K562 (cell line): ENCODE measurements around the gene A1BG. TPM values are rescaled to one million over a fixed set of nuclear protein-coding genes. Genes with fewer than 3 reads are reported as not detected.

Experiments
- ATAC-seq: fragments of 200-7000 bp; cut with Tn5 transposase; 3 replicates; pipeline ENCODE4 v1.9.1; 2020; ENCODE audit warnings: moderate library complexity
- BruUV-seq: library from RNA; stranded (reverse); fragments of 400-500 nt; replicated peaks from 2 replicates; lab custom pipeline; 2021; lab: Mats Ljungman, UMichigan
- CTCF ChIA-PET: fragments of 300-600 bp; formaldehyde crosslinking; extraction: SDS; loops from one replicate; lab custom pipeline; 2021; ENCODE audit warnings: low intra/inter-chr PET ratio; lab: Yijun Ruan, JAX
- POLR2A ChIA-PET: fragments of 300-600, 350-650 bp; sonication (Branson Sonifier 250); formaldehyde crosslinking; extraction: SDS; loops from one replicate; lab custom pipeline; 2021; ENCODE audit warnings: antibody characterized with exemption, inconsistent platforms; lab: Yijun Ruan, JAX
- DNase-seq, 4 experiments: peaks; one replicate each; pipeline versions ENCODE4 v3.0.0 to v3.0.0-alpha.2; 2011 to 2018; ENCODE audit warnings: low spot score in 3 of 4, mixed read lengths in 3 of 4; ENCODE audit errors: extremely low read depth in 1 of 4
- FAIRE-seq: peaks from 2 replicates; lab custom pipeline; 2011; peaks lifted over from hg19 to GRCh38; lab: Jason Lieb, UNC
- H2AFZ ChIP-seq: 2 replicates; pipeline ENCODE4 v1.6.0; 2011; ENCODE audit warnings: low read depth, low read length, control low read depth, inconsistent platforms
- H3K27ac ChIP-seq: fragments of 200-600 bp; 3 replicates; pipeline ENCODE4 v1.8.0; 2011; ENCODE audit warnings: low read depth, mild to moderate bottlenecking, control low read depth, inconsistent platforms, low read length, moderate library complexity, mixed read lengths; ENCODE audit errors: extremely low read depth
- H3K27me3 ChIP-seq, 2 experiments: fragments of 300-600 bp in 1 of 2; 2 replicates in 1 of 2; 3 replicates in 1 of 2; pipeline versions ENCODE4 v1.6.0 to v1.8.0; 2011; ENCODE audit warnings: inconsistent platforms in 2 of 2, low read length in 2 of 2, mild to moderate bottlenecking in 1 of 2, mixed read lengths in 1 of 2, moderate library complexity in 1 of 2; ENCODE audit not compliant: control insufficient read depth in 2 of 2, insufficient read depth in 2 of 2
- H3K36me3 ChIP-seq: fragments of 300-600 bp; 3 replicates; pipeline ENCODE4 v1.8.0; 2011; ENCODE audit warnings: mild to moderate bottlenecking, low read length, inconsistent platforms; ENCODE audit not compliant: control insufficient read depth, insufficient read depth
- H3K4me1 ChIP-seq, 2 experiments: fragments of 200-600 bp in 1 of 2; replicated peaks in 1 of 2; 2 replicates in 1 of 2; 3 replicates in 1 of 2; pipeline versions ENCODE4 v1.5.1 to v1.8.0; 2011; ENCODE audit warnings: inconsistent platforms in 2 of 2, low read length in 2 of 2, mild to moderate bottlenecking in 1 of 2, mixed read lengths in 1 of 2, moderate library complexity in 1 of 2; ENCODE audit not compliant: control insufficient read depth in 2 of 2, insufficient read depth in 2 of 2
- H3K4me2 ChIP-seq: 2 replicates; pipeline ENCODE4 v1.6.1; 2011; ENCODE audit warnings: low read length, control low read depth, inconsistent platforms, mixed read lengths; ENCODE audit not compliant: insufficient read depth
- H3K4me3 ChIP-seq: fragments of 200-600 bp; sonication (generic), shearing (Covaris generic); 2 replicates; pipeline ENCODE4 v1.5.1; 2016; ENCODE audit warnings: control low read depth, inconsistent platforms
- H3K79me2 ChIP-seq: fragments of 200-600 bp; 3 replicates; pipeline ENCODE4 v1.8.0; 2011; ENCODE audit warnings: low read length, inconsistent platforms; ENCODE audit not compliant: control insufficient read depth, insufficient read depth
- H3K9ac ChIP-seq, 2 experiments: 2 replicates each; pipeline versions ENCODE4 v1.6.0 to v1.6.1; 2011; ENCODE audit warnings: low read depth in 2 of 2, low read length in 2 of 2, control low read depth in 1 of 2, inconsistent platforms in 1 of 2, mild to moderate bottlenecking in 1 of 2, mixed read lengths in 1 of 2; ENCODE audit not compliant: insufficient read depth in 1 of 2
- H3K9me1 ChIP-seq: one replicate; pipeline ENCODE4 v1.6.0; 2011; ENCODE audit warnings: inconsistent platforms, mild to moderate bottlenecking, low read length, moderate library complexity; ENCODE audit not compliant: control insufficient read depth, insufficient read depth
- H3K9me3 ChIP-seq: replicated peaks from 2 replicates; pipeline ENCODE4 v1.5.1; 2011; ENCODE audit warnings: low read depth, low read length, inconsistent platforms; ENCODE audit not compliant: control insufficient read depth, insufficient read depth
- H4K20me1 ChIP-seq: replicated peaks from 2 replicates; pipeline ENCODE4 v1.6.1; 2011; ENCODE audit warnings: low read length, inconsistent platforms, mixed read lengths; ENCODE audit not compliant: control insufficient read depth, insufficient read depth
- HBP1 ChIP-seq: fragments of 450-650 bp; formaldehyde crosslinking; IDR thresholded peaks from 2 replicates; pipeline ENCODE4 v1.4.0; 2022; ENCODE audit warnings: missing genetic modification characterization
- POLR2G ChIP-seq: fragments of 200-400 bp; formaldehyde crosslinking; IDR thresholded peaks from 2 replicates; pipeline ENCODE4 v1.6.1; 2017; ENCODE audit warnings: low read depth, mild to moderate bottlenecking, antibody characterized with exemption, low read length, moderate library complexity
- TBL1XR1 ChIP-seq, 2 experiments: IDR thresholded peaks; 2 replicates each; pipeline ENCODE4 v1.6.1; 2012; ENCODE audit warnings: improper control_type of control experiment in 2 of 2, low read length in 2 of 2, mild to moderate bottlenecking in 1 of 2
- WGBS: fragments of 100-300 bp; shearing (Covaris generic); methylation state at CpG from one replicate; pipeline ENCODE4 v1.1.6; 2016; ENCODE audit warnings: low coverage, mixed read lengths; ENCODE audit not compliant: insufficient coverage; ENCODE audit errors: missing lambda C conversion rate; 5-methylcytosine and 5-hydroxymethylcytosine counted together
- in situ Hi-C: fragments of 300-500 bp; cut with MboI; formaldehyde crosslinking; loops from 4 replicates; pipeline ENCODE4 v1.15.0; 2018; ENCODE audit warnings: inconsistent platforms, mixed read lengths
- intact Hi-C: fragments of 100-400 bp; cut with micrococcal nuclease; formaldehyde crosslinking; loops from 2 replicates; pipeline ENCODE4 v1.14.2; 2022
- polyA plus RNA-seq, 8 experiments: library from polyadenylated mRNA; depleted of rRNA in 4 of 8; stranded (reverse) in 5 of 8; unstranded in 3 of 8; fragments of >200 nt; fragmentation: Nextera tagmentation in 2 of 8; fragmentation: Illumina TruSeq in 1 of 8; extraction: Ambion mirVana in 2 of 8; extraction: Trizol in 1 of 8; gene quantifications; 2 replicates each; pipeline versions ENCODE4 v1.2.1 to v1.2.3, GENCODE V29; 2011 to 2014; ENCODE audit warnings: inconsistent platforms in 1 of 8, missing spikeins in 1 of 8
- total RNA-seq, 7 experiments: library from RNA; depleted of rRNA in 6 of 7; stranded (reverse); fragments of >200 nt in 6 of 7; fragmentation: Illumina TruSeq in 2 of 7; extraction: Trizol in 2 of 7; gene quantifications; 2 replicates each; pipeline versions ENCODE4 v1.2.1 to v1.2.3, GENCODE V29; 2011 to 2021; ENCODE audit warnings: low replicate concordance in 1 of 7

The A1BG gene
- total and polyA plus RNA-seq, 9 of the 15 experiments (the other 6 are each of a cell fraction or from before 2014, with no cell fraction given) = 0.10 to 19.8 (median 2.6) TPM

DNA sequence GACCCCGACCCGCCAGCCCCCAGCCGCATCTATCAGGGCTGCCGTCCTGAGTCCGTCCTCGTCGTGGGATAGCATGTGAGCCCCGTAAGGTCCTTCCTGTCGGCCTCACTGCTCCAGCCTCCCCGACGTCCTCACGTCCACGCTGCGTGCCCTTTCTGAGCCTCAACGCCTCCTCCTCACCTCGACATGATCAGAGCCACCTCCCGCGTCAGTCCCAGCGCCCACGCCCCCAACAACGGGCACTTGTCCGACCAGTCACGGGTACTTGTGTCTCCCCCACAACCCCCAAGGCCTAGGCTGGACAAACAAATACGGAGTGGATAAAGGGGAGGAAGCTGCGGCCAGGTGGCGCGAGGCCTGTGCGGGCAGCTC, 8.6 kb upstream of the A1BG start (continued):
- no peak for TF ChIP-seq TBL1XR1 (IDR thresholded peaks at IDR 0.05; ENCODE audit: low read length in 2 of 2)
- TF ChIP-seq, all 486 proteins: peak for 45

- H3K4me1 ChIP-seq = peaks cover 7 to 39% of the 10 kb centered on the region in 2 experiments; a peak in 3 of 5 replicates
- no peak overlapping the region for H3K27ac ChIP-seq
- in situ Hi-C loops = no loop called here
- TF ChIP-seq HBP1 (CRISPR knock-in tag) (no peak), POLR2G (peak; percentile 56)
- TF ChIP-seq, all 486 proteins: peak for 1
- ATAC-seq (no peak), FAIRE-seq (no peak), DNase-seq (no peak)
- no peak overlapping the region for H2AFZ ChIP-seq
- H3K27me3 ChIP-seq = no peaks in the 10 kb centered on the region
- no peak overlapping the region for H3K4me3 ChIP-seq
- intact Hi-C loops = no loop called here
- ChIA-PET CTCF (no interaction called here), POLR2A (no interaction called here)
- peaks cover 7% of the 10 kb centered on the region; the same call in 1 of the 3 replicates for H3K79me2 ChIP-seq
- H3K4me2 ChIP-seq = no peak overlapping the region
- no peaks in the 10 kb centered on the region for H3K9me3 ChIP-seq
- H3K9ac ChIP-seq = no peak overlapping the region; a peak in 1 of 4 replicates
- BruUV-seq = no TSS peak
- H4K20me1 ChIP-seq = no peaks in the 10 kb centered on the region
- H3K36me3 ChIP-seq = no peaks in the 10 kb centered on the region
- no peaks in the 10 kb centered on the region for H3K9me1 ChIP-seq
- WGBS = 73% methylated on average over 16 of the region's 19 CpGs
Measured at GRCh38 chr19:58357481-58358145, 4.3 kb upstream of the A1BG start.
